GM12878 (cell line): ENCODE measurements around the gene ATP6V1F. TPM values are rescaled to one million over a fixed set of nuclear protein-coding genes. Genes with fewer than 3 reads are reported as not detected.

Experiments used
- ASH2L ChIP-seq: fragments of 300-600, 200-600 bp; sonication (generic); IDR thresholded peaks from 2 replicates; pipeline ENCODE4 v1.6.1; 2017; ENCODE audit warnings: low read depth, mild to moderate bottlenecking, borderline replicate concordance
- BHLHE40 ChIP-seq, 2 experiments: fragments of 450-650 bp in 1 of 2; IDR thresholded peaks; 2 replicates each; pipeline ENCODE4 v1.6.1; 2011 to 2017; ENCODE audit warnings: low read depth in 2 of 2, borderline replicate concordance in 1 of 2, improper control_type of control experiment in 1 of 2, low read length in 1 of 2, mild to moderate bottlenecking in 1 of 2
- CUX1 ChIP-seq: IDR thresholded peaks from 2 replicates; pipeline ENCODE4 v1.6.1; 2012; ENCODE audit warnings: improper control_type of control experiment, low read depth, low read length; ENCODE audit not compliant: insufficient replicate concordance
- HDAC6 ChIP-seq: fragments of 200-600 bp; sonication (generic); IDR thresholded peaks from one replicate; pipeline ENCODE4 v1.8.0; 2017; ENCODE audit warnings: antibody characterized with exemption; ENCODE audit not compliant: unreplicated experiment
- KAT2A ChIP-seq: conservative IDR thresholded peaks from 2 replicates; pipeline ENCODE4 v1.6.1; 2011; ENCODE audit warnings: low read depth, low read length; ENCODE audit not compliant: control insufficient read depth
- MTA3 ChIP-seq: IDR thresholded peaks from 2 replicates; pipeline ENCODE4 v1.6.1; 2012; ENCODE audit warnings: low read length, inconsistent platforms, borderline replicate concordance
- POU2F2 ChIP-seq: IDR thresholded peaks from 3 replicates; pipeline ENCODE4 v1.6.1; 2011; ENCODE audit warnings: low read depth, mild to moderate bottlenecking, low read length, borderline replicate concordance
- REST ChIP-seq: IDR thresholded peaks from 2 replicates; pipeline ENCODE4 v1.6.1; 2012; ENCODE audit warnings: mild to moderate bottlenecking, low read depth, low read length
- SIN3A ChIP-seq: IDR thresholded peaks from 2 replicates; pipeline ENCODE4 v1.6.1; 2012; ENCODE audit warnings: low read depth, low read length, improper control_type of control experiment
- STAT1 ChIP-seq: fragments of 450-650 bp; conservative IDR thresholded peaks from 2 replicates; pipeline ENCODE4 v1.6.1; 2014; ENCODE audit warnings: antibody characterized with exemption, mild to moderate bottlenecking
- TAF1 ChIP-seq: IDR thresholded peaks from 2 replicates; pipeline ENCODE4 v1.6.1; 2011; ENCODE audit warnings: mild to moderate bottlenecking, low read depth, low read length, borderline replicate concordance
- TARDBP ChIP-seq: IDR thresholded peaks from 2 replicates; pipeline ENCODE4 v1.6.1; 2016; ENCODE audit warnings: borderline replicate concordance
- ZBED1 ChIP-seq: IDR thresholded peaks from 2 replicates; pipeline ENCODE4 v1.6.1; 2016; ENCODE audit warnings: borderline replicate concordance
- ZNF217 ChIP-seq: fragments of 450-650 bp; IDR thresholded peaks from 2 replicates; pipeline ENCODE4 v1.6.1; 2017; ENCODE audit warnings: antibody characterized with exemption, mild to moderate bottlenecking
- ZNF274 ChIP-seq: IDR thresholded peaks from one replicate; pipeline ENCODE4 v1.8.0; 2011; ENCODE audit not compliant: insufficient read length, insufficient read depth
- polyA plus RNA-seq, 11 experiments: library from polyadenylated mRNA; depleted of rRNA in 4 of 11; unstranded in 6 of 11; stranded (reverse) in 5 of 11; fragments of >200 nt; fragmentation: Nextera tagmentation in 4 of 11; fragmentation: Illumina TruSeq in 1 of 11; extraction: Ambion mirVana in 4 of 11; extraction: Trizol in 1 of 11; gene quantifications; 1 replicate in 1 of 11; 2 replicates in 10 of 11; pipeline versions ENCODE4 v1.2.1 to v1.2.3, GENCODE V29; 2011 to 2016; ENCODE audit warnings: inconsistent platforms in 2 of 11, missing spikeins in 2 of 11, low read depth in 1 of 11
- total RNA-seq, 4 experiments: library from RNA; depleted of rRNA in 3 of 4; stranded (reverse); fragments of >200 nt in 3 of 4; fragmentation: Illumina TruSeq in 1 of 4; extraction: Trizol in 1 of 4; gene quantifications; 2 replicates each; pipeline versions ENCODE4 v1.2.1 to v1.2.3, GENCODE V29; 2013 to 2021
- TF ChIP-seq, protein P1 (sequence below): fragments of 450-650 bp; IDR thresholded peaks from 2 replicates; pipeline ENCODE4 v1.6.1; 2018; ENCODE audit warnings: mild to moderate bottlenecking, low read depth, moderate library complexity; ENCODE audit not compliant: partially characterized antibody
- TF ChIP-seq, protein P2 (sequence below): IDR thresholded peaks from 2 replicates; pipeline ENCODE4 v1.6.1; 2011; ENCODE audit warnings: low read depth, mild to moderate bottlenecking, low read length, moderate library complexity, borderline replicate concordance; ENCODE audit errors: extremely low read depth

ATP6V1F gene
- total and polyA plus RNA-seq, 10 of the 15 experiments (the other 5 are each of a cell fraction or from before 2014, with no cell fraction given), result 111 to 343 (median 203) TPM

DNA sequence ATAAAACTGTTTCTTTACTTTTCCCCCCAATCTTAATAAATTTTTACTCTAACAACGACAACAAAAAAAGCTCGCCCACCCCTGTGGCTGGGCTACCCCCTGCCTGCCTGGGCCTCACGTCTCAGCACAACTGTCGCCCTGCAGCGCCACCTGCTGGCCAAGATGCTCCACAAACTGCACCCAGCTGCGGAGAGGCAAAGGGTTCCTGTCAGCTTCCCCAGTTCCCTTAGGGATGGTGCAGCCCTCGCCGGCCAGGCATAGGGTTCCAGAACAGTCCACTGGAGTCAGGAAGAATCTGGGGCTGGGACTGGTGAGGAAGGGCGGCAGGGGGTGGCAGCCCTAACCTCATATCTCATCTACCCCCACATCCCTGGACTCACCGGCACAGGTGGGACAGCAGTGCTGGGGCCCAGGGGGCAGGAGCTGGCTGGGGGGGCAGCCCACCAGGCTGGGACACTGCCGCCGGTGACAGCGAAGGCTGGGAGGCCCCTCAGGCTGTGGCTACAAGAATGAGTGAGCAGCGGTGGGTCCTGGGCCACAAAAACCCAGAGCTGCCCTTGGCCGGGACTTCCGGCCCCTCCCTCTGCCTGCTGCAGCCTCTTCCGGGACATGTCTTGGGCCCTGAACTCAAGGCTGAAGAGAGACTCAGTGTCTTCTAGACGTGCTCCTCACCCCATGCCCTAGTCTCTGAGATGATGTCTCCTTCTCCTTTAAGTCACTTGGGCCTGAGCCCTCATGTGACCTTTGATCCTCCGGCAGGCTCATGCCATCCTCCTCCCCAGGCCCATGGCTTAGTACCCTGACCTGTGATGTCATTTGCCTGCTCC is 21.2 kb downstream of the ATP6V1F start (continued):
- TF ChIP-seq, protein P1, sequence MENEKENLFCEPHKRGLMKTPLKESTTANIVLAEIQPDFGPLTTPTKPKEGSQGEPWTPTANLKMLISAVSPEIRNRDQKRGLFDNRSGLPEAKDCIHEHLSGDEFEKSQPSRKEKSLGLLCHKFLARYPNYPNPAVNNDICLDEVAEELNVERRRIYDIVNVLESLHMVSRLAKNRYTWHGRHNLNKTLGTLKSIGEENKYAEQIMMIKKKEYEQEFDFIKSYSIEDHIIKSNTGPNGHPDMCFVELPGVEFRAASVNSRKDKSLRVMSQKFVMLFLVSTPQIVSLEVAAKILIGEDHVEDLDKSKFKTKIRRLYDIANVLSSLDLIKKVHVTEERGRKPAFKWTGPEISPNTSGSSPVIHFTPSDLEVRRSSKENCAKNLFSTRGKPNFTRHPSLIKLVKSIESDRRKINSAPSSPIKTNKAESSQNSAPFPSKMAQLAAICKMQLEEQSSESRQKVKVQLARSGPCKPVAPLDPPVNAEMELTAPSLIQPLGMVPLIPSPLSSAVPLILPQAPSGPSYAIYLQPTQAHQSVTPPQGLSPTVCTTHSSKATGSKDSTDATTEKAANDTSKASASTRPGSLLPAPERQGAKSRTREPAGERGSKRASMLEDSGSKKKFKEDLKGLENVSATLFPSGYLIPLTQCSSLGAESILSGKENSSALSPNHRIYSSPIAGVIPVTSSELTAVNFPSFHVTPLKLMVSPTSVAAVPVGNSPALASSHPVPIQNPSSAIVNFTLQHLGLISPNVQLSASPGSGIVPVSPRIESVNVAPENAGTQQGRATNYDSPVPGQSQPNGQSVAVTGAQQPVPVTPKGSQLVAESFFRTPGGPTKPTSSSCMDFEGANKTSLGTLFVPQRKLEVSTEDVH, result no peak
- no peak for TF ChIP-seq ASH2L
- TF ChIP-seq STAT1, result 0 out of 2 replicates have a peak, but pooled peaks have one; percentile 23
- no peak for TF ChIP-seq CUX1
- TF ChIP-seq TAF1, result 0 out of 2 replicates have a peak, but pooled peaks have one; percentile 47
- TF ChIP-seq, protein P2, sequence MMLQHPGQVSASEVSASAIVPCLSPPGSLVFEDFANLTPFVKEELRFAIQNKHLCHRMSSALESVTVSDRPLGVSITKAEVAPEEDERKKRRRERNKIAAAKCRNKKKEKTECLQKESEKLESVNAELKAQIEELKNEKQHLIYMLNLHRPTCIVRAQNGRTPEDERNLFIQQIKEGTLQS, result no peak
- no peak for TF ChIP-seq ZNF274
- no peak for TF ChIP-seq POU2F2
- TF ChIP-seq MTA3, result no peak
- no peak for TF ChIP-seq HDAC6
- no peak for TF ChIP-seq KAT2A
- TF ChIP-seq ZBED1, result no peak
- TF ChIP-seq BHLHE40 (IDR thresholded peaks at IDR 0.05; ENCODE audit: borderline replicate concordance in 1 of 2, low read depth in 2 of 2, low read length in 1 of 2), result peak in 1 of 2 experiments; percentile 18; a peak in 1 of 4 replicates
- no peak for TF ChIP-seq TARDBP
- TF ChIP-seq ZNF217, result 0 out of 2 replicates have a peak, but pooled peaks have one; percentile 34
- TF ChIP-seq SIN3A, result peak; percentile 34; the same call in 1 of the 2 replicates
- TF ChIP-seq REST, result no peak
